ENCODE results near the gene SH3RF3.

GRCh38 chr2:109353806-109354745 lies 225.1 kb downstream of the SH3RF3 start:
- TF ChIP-seq POLR2A (IDR thresholded peaks at IDR 0.05) = no peak
- TF ChIP-seq, protein P1, sequence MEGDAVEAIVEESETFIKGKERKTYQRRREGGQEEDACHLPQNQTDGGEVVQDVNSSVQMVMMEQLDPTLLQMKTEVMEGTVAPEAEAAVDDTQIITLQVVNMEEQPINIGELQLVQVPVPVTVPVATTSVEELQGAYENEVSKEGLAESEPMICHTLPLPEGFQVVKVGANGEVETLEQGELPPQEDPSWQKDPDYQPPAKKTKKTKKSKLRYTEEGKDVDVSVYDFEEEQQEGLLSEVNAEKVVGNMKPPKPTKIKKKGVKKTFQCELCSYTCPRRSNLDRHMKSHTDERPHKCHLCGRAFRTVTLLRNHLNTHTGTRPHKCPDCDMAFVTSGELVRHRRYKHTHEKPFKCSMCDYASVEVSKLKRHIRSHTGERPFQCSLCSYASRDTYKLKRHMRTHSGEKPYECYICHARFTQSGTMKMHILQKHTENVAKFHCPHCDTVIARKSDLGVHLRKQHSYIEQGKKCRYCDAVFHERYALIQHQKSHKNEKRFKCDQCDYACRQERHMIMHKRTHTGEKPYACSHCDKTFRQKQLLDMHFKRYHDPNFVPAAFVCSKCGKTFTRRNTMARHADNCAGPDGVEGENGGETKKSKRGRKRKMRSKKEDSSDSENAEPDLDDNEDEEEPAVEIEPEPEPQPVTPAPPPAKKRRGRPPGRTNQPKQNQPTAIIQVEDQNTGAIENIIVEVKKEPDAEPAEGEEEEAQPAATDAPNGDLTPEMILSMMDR (IDR thresholded peaks at IDR 0.05) = no peak

All from upper lobe of left lung (tissue), 4 donors.